ENCODE measurements around the gene KAT5.

GRCh38 chr11:65699306-65699705 lies 12.7 kb upstream of the KAT5 start:
- TF ChIP-seq POLR2A (IDR thresholded peaks at IDR 0.05; ENCODE audit: low read depth, low read length) (no peak), POLR2AphosphoS5 (IDR thresholded peaks at IDR 0.05; ENCODE audit: low read depth, low read length) (no peak)

Data from GM12892 (cell line).